IMR-90 (cell line): Measurements from ENCODE around the gene ARFGAP2. TPM values are rescaled to one million over a fixed set of nuclear protein-coding genes. Genes with fewer than 3 reads are reported as not detected.

Experiments
- ATAC-seq: fragments of 200-7000 bp; cut with Tn5 transposase; 2 replicates; pipeline ENCODE4 v1.9.1; 2020; ENCODE audit warnings: low read depth, mild to moderate bottlenecking, moderate library complexity
- BruUV-seq: library from RNA; stranded (reverse); fragments of 400-500 nt; replicated peaks from 2 replicates; lab custom pipeline; 2021; lab: Mats Ljungman, UMichigan
- CTCF ChIA-PET: fragments of 300-600 bp; formaldehyde crosslinking; extraction: SDS; loops from one replicate; lab custom pipeline; 2021; ENCODE audit warnings: antibody characterized with exemption; lab: Yijun Ruan, JAX
- POLR2A ChIA-PET: fragments of 300-600 bp; sonication (Branson Sonifier 250); formaldehyde crosslinking; loops from one replicate; lab custom pipeline; 2022; ENCODE audit warnings: antibody characterized with exemption; ENCODE audit not compliant: unreplicated experiment; lab: Charles Lee
- DNase-seq: peaks from one replicate; pipeline ENCODE4 v3.0.0; 2013
- H2AFZ ChIP-seq: replicated peaks from 2 replicates; pipeline ENCODE3; 2013; ENCODE audit warnings: low read length, mild to moderate bottlenecking; ENCODE audit not compliant: poor library complexity
- H2AK5ac ChIP-seq: 2 replicates; pipeline ENCODE4 v1.6.1; 2013; ENCODE audit warnings: low read depth, low read length, inconsistent platforms
- H2AK9ac ChIP-seq: replicated peaks from 2 replicates; pipeline ENCODE3; 2013; ENCODE audit warnings: mild to moderate bottlenecking, low read depth, low read length, moderate library complexity; ENCODE audit not compliant: poor library complexity
- H2BK120ac ChIP-seq: 2 replicates; pipeline ENCODE4 v1.6.1; 2013; ENCODE audit warnings: low read depth, low read length, inconsistent platforms
- H2BK15ac ChIP-seq: 3 replicates; pipeline ENCODE4 v1.6.1; 2013; ENCODE audit warnings: low read depth, low read length, inconsistent platforms
- H2BK20ac ChIP-seq: 2 replicates; pipeline ENCODE4 v1.6.1; 2013; ENCODE audit warnings: low read depth, mild to moderate bottlenecking, inconsistent platforms, low read length, moderate library complexity
- H2BK5ac ChIP-seq: 2 replicates; pipeline ENCODE4 v1.6.1; 2013; ENCODE audit warnings: mild to moderate bottlenecking, low read depth, low read length, inconsistent platforms; ENCODE audit not compliant: poor library complexity, severe bottlenecking
- H3K14ac ChIP-seq: replicated peaks from 2 replicates; pipeline ENCODE4 v1.6.1; 2013; ENCODE audit warnings: low read depth, low read length, inconsistent platforms
- H3K18ac ChIP-seq: 2 replicates; pipeline ENCODE4 v1.6.1; 2013; ENCODE audit warnings: low read depth, low read length, control low read depth
- H3K23ac ChIP-seq: 2 replicates; pipeline ENCODE4 v1.6.1; 2013; ENCODE audit warnings: low read depth, low read length, inconsistent platforms
- H3K27ac ChIP-seq: 2 replicates; pipeline ENCODE4 v1.5.1; 2013; ENCODE audit warnings: mild to moderate bottlenecking, control low read depth, low read length; ENCODE audit not compliant: insufficient read depth
- H3K27me3 ChIP-seq: 2 replicates; pipeline ENCODE4 v1.6.1; 2013; ENCODE audit warnings: low read length; ENCODE audit not compliant: control insufficient read depth, insufficient read depth
- H3K36me3 ChIP-seq: 2 replicates; pipeline ENCODE4 v1.6.1; 2013; ENCODE audit warnings: low read length, mixed read lengths; ENCODE audit not compliant: control insufficient read depth, insufficient read depth
- H3K4ac ChIP-seq: 2 replicates; pipeline ENCODE4 v1.6.1; 2013; ENCODE audit warnings: low read depth, low read length, inconsistent platforms
- H3K4me1 ChIP-seq: 2 replicates; pipeline ENCODE4 v1.6.1; 2013; ENCODE audit warnings: low read length, mixed read lengths; ENCODE audit not compliant: control insufficient read depth, insufficient read depth
- H3K4me2 ChIP-seq: 2 replicates; pipeline ENCODE4 v1.6.1; 2013; ENCODE audit warnings: low read depth, mild to moderate bottlenecking, control low read depth, low read length, moderate library complexity
- H3K4me3 ChIP-seq: 2 replicates; pipeline ENCODE4 v1.5.1; 2013; ENCODE audit warnings: low read depth, mild to moderate bottlenecking, control low read depth, low read length, moderate library complexity; ENCODE audit not compliant: insufficient read depth
- H3K56ac ChIP-seq: 2 replicates; pipeline ENCODE4 v1.6.1; 2013; ENCODE audit warnings: low read length, inconsistent platforms; ENCODE audit not compliant: insufficient read depth; ENCODE audit errors: extremely low read depth
- H3K79me1 ChIP-seq, 2 experiments: 2 replicates each; pipeline ENCODE4 v1.6.1; 2013; ENCODE audit warnings: low read length in 2 of 2, inconsistent platforms in 1 of 2, low read depth in 1 of 2
- H3K9ac ChIP-seq: 2 replicates; pipeline ENCODE4 v1.6.1; 2013; ENCODE audit warnings: low read depth, low read length, control low read depth
- H3K9me1 ChIP-seq: 2 replicates; pipeline ENCODE4 v1.6.1; 2013; ENCODE audit warnings: low read length, inconsistent platforms; ENCODE audit not compliant: insufficient read depth
- H3K9me3 ChIP-seq: 2 replicates; pipeline ENCODE4 v1.6.1; 2013; ENCODE audit warnings: low read length; ENCODE audit not compliant: control insufficient read depth, insufficient read depth
- H4K20me1 ChIP-seq: 2 replicates; pipeline ENCODE4 v1.6.1; 2013; ENCODE audit warnings: low read length, inconsistent platforms; ENCODE audit not compliant: insufficient read depth
- H4K5ac ChIP-seq: 2 replicates; pipeline ENCODE4 v1.6.1; 2013; ENCODE audit warnings: mild to moderate bottlenecking, low read depth, low read length, control low read depth
- H4K8ac ChIP-seq, 2 experiments: 2 replicates each; pipeline ENCODE4 v1.6.1; 2013; ENCODE audit warnings: low read depth in 2 of 2, low read length in 2 of 2, control low read depth in 1 of 2, inconsistent platforms in 1 of 2
- H4K91ac ChIP-seq: 2 replicates; pipeline ENCODE4 v1.6.1; 2013; ENCODE audit warnings: low read depth, low read length, inconsistent platforms; ENCODE audit not compliant: insufficient read depth
- MAFK ChIP-seq: IDR thresholded peaks from 2 replicates; pipeline ENCODE4 v1.6.1; 2012; ENCODE audit warnings: low read depth, low read length, improper control_type of control experiment
- POLR2A ChIP-seq: IDR thresholded peaks from 2 replicates; pipeline ENCODE4 v1.6.1; 2012; ENCODE audit warnings: mild to moderate bottlenecking, low read depth, low read length
- WGBS, 2 experiments: methylation state at CpG; one replicate each; pipeline versions ENCODE4 v1.1.5 to v1.1.7; 2013; ENCODE audit warnings: missing lambda C conversion rate in 2 of 2; ENCODE audit not compliant: insufficient read length in 1 of 2; ENCODE audit errors: extremely low coverage in 2 of 2; 5-methylcytosine and 5-hydroxymethylcytosine counted together
- dilution Hi-C: fragments of 300-500 bp; cut with HindIII; formaldehyde crosslinking; loops from one replicate; pipeline ENCODE4 v1.14.3; 2018; ENCODE audit warnings: low sequenced_read_pairs; ENCODE audit not compliant: unreplicated experiment
- in situ Hi-C: fragments of 300-500 bp; cut with MboI; formaldehyde crosslinking; loops from 3 replicates; pipeline ENCODE4 v1.14.3; 2019; ENCODE audit warnings: low sequenced_read_pairs, inconsistent platforms, mixed read lengths
- intact Hi-C: fragments of 100-400 bp; cut with micrococcal nuclease; formaldehyde crosslinking; loops from 2 replicates; pipeline ENCODE4 v1.10.0; 2022
- polyA plus RNA-seq, 3 experiments: library from polyadenylated mRNA; depleted of rRNA; stranded (reverse); fragments of >200 nt; gene quantifications; 2 replicates each; pipeline ENCODE4 v1.2.3, GENCODE V29; 2012; ENCODE audit warnings: low replicate concordance in 1 of 3
- total RNA-seq: library from RNA; depleted of rRNA; stranded (reverse); fragments of >200 nt; gene quantifications from 2 replicates; pipeline ENCODE4 v1.2.3, GENCODE V29; 2012
- TF ChIP-seq, protein P1 (sequence below): conservative IDR thresholded peaks from 2 replicates; pipeline ENCODE4 v1.5.1; 2012; ENCODE audit warnings: mild to moderate bottlenecking, low read depth, low read length, improper control_type of control experiment

The ARFGAP2 gene
- total and polyA plus RNA-seq, 2 of the 4 experiments (the other 2 are of a cell fraction) = 54.7 to 87.8 TPM

DNA sequence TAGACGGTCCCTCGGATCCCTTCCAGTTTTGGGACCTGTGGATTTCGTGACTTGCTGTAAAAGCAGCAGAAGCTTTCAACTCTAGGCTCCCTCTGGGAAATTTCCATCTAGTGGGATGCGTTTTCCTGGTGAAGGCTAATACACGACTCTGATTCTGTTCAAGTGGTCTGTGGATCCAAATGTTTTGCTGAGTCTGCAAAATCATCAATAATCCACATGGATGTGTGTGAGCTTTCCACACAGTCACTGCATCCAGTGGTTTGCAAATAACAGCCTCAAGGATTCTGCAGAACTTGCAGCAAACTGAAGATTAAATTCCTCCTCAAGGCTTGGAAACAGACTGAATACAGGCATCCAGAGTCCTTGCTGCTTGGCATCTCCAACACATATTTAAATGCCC, 25.9 kb upstream of the ARFGAP2 start:
- ChIA-PET POLR2A (no interaction called here), CTCF (interaction anchor here (0.5 to 1.0 kb wide), 2 partner anchors 11 to 12 kb away, joined by 3 read pairs; partner anchors contain the start of gene DDB2)
- H4K91ac ChIP-seq = no peak overlapping the region
- dilution Hi-C loops (no loop called here), intact Hi-C loops (no loop called here), in situ Hi-C loops (no loop called here)
- 65% methylated on average over 2 of the region's 5 CpGs; no CpG with 5 or more reads in 1 of the 2 experiments for WGBS, 2 experiments
- no peak overlapping the region for H2BK20ac ChIP-seq
- no peak overlapping the region for H3K56ac ChIP-seq
- no peak overlapping the region for H3K23ac ChIP-seq
- no peak overlapping the region for H4K5ac ChIP-seq
- no peaks in the 10 kb centered on the region for H3K9me3 ChIP-seq
- H3K9ac ChIP-seq = no peak overlapping the region
- no peaks in the 10 kb centered on the region; the same call in 1 of the 2 replicates for H3K9me1 ChIP-seq
- H2BK120ac ChIP-seq = no peak overlapping the region
- H3K18ac ChIP-seq = no peak overlapping the region
- no peak overlapping the region for H2AK9ac ChIP-seq
- H3K4me1 ChIP-seq = no peaks in the 10 kb centered on the region; the same call in 1 of the 2 replicates
- H3K14ac ChIP-seq = no peak overlapping the region
- H3K36me3 ChIP-seq = no peaks in the 10 kb centered on the region
- TF ChIP-seq POLR2A (no peak), MAFK (peak; percentile 98)
- TF ChIP-seq, protein P1, sequence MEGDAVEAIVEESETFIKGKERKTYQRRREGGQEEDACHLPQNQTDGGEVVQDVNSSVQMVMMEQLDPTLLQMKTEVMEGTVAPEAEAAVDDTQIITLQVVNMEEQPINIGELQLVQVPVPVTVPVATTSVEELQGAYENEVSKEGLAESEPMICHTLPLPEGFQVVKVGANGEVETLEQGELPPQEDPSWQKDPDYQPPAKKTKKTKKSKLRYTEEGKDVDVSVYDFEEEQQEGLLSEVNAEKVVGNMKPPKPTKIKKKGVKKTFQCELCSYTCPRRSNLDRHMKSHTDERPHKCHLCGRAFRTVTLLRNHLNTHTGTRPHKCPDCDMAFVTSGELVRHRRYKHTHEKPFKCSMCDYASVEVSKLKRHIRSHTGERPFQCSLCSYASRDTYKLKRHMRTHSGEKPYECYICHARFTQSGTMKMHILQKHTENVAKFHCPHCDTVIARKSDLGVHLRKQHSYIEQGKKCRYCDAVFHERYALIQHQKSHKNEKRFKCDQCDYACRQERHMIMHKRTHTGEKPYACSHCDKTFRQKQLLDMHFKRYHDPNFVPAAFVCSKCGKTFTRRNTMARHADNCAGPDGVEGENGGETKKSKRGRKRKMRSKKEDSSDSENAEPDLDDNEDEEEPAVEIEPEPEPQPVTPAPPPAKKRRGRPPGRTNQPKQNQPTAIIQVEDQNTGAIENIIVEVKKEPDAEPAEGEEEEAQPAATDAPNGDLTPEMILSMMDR = no peak
- no peak overlapping the region for H3K4me2 ChIP-seq
- H3K27me3 ChIP-seq = peaks cover 20% of the 10 kb centered on the region
- H3K79me1 ChIP-seq = no peaks in the 10 kb centered on the region
- no TSS peak for BruUV-seq
- no peak overlapping the region for H2BK15ac ChIP-seq
- no peak overlapping the region for H3K4ac ChIP-seq
- no peak overlapping the region for H3K27ac ChIP-seq
- H2AK5ac ChIP-seq = no peak overlapping the region
- ATAC-seq (no peak), DNase-seq (no peak)
- H2BK5ac ChIP-seq = no peak overlapping the region
- H4K8ac ChIP-seq = no peak overlapping the region
- H3K4me3 ChIP-seq = no peak overlapping the region
- H4K20me1 ChIP-seq = no peaks in the 10 kb centered on the region
- H2AFZ ChIP-seq = no peak overlapping the region
